Esophagus muscularis mucosa (tissue), 3 donors: ENCODE measurements around the gene TIMM23.
"Not testable (repeated sequence)": the region's sequence is repeated elsewhere in the genome, so short reads cannot be mapped to it uniquely, and the experiment has no call there.

ENCODE experiments used
- POLR2A ChIP-seq: fragments of 450-650 bp; IDR thresholded peaks from one replicate; pipeline ENCODE4 v1.6.1; 2017; ENCODE audit warnings: antibody characterized with exemption, moderate library complexity, mild to moderate bottlenecking, low read depth
- POLR2AphosphoS5 ChIP-seq, 2 donors: sonication (generic); formaldehyde crosslinking; IDR thresholded peaks; one replicate each; pipeline ENCODE4 v1.6.1; 2017; ENCODE audit warnings: antibody characterized with exemption in 2 of 2
- TF ChIP-seq, protein P1 (sequence below), 3 experiments: fragments of 200-600 bp in 2 of 3; fragments of 450-650 bp in 1 of 3; sonication (generic) in 2 of 3; IDR thresholded peaks; one replicate each; pipeline ENCODE4 v1.5.1; 2017 to 2019; ENCODE audit warnings: antibody characterized with exemption in 3 of 3, mild to moderate bottlenecking in 2 of 3, moderate library complexity in 1 of 3

DNA sequence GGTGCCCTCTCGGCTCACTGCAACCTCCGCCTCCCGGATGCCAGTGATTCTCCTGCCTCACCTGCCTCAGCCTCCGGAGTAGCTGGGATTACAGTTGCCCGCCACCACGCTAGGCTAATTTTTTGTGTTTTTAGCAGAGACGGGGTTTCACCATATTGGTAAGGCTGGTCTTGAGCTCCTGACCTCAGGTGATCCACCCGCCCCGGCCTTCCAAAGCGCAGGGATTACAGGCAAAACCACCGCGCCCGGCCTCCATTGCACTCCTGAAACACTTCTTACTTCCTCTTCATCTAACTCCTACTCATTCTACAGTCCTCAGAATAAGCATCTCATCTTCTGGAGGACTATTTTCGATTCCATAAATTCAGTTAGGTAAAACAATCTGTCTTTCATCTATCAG lies 1.3 kb upstream of the TIMM23 start:
- TF ChIP-seq, protein P1, sequence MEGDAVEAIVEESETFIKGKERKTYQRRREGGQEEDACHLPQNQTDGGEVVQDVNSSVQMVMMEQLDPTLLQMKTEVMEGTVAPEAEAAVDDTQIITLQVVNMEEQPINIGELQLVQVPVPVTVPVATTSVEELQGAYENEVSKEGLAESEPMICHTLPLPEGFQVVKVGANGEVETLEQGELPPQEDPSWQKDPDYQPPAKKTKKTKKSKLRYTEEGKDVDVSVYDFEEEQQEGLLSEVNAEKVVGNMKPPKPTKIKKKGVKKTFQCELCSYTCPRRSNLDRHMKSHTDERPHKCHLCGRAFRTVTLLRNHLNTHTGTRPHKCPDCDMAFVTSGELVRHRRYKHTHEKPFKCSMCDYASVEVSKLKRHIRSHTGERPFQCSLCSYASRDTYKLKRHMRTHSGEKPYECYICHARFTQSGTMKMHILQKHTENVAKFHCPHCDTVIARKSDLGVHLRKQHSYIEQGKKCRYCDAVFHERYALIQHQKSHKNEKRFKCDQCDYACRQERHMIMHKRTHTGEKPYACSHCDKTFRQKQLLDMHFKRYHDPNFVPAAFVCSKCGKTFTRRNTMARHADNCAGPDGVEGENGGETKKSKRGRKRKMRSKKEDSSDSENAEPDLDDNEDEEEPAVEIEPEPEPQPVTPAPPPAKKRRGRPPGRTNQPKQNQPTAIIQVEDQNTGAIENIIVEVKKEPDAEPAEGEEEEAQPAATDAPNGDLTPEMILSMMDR (IDR thresholded peaks at IDR 0.05), result not testable (repeated sequence)
- TF ChIP-seq POLR2AphosphoS5 (IDR thresholded peaks at IDR 0.05); POLR2A: not testable (repeated sequence)
